AG09319 (cell line): ENCODE results near the gene MOGAT1.

ENCODE experiments used
- DNase-seq: peaks from one replicate; pipeline ENCODE4 v3.0.0-alpha.2; 2010; ENCODE audit warnings: low read depth; ENCODE audit errors: extremely low read depth
- CTCF ChIP-seq: IDR thresholded peaks from 2 replicates; pipeline ENCODE4 v1.5.1; 2011; ENCODE audit warnings: low read depth, mild to moderate bottlenecking, inconsistent platforms, low read length, moderate library complexity

MOGAT1 gene

GRCh38 chr2:222756362-222756831 lies 84.9 kb downstream of the MOGAT1 start:
- no peak for DNase-seq

GRCh38 chr2:222756951-222757650 lies 85.6 kb downstream of the MOGAT1 start:
- no peak for DNase-seq
- no peak for TF ChIP-seq CTCF

More at GRCh38 chr2:222756362-222756831, 84.9 kb downstream of the MOGAT1 start:
- TF ChIP-seq CTCF = no peak
